ENCODE measurements around the gene ATXN2L.

ATXN2L gene

GRCh38 chr16:28844226-28844885, 21.6 kb downstream of the ATXN2L start:
- Histone ChIP-seq H3K9me3 (ENCODE audit: low read depth, low read length) (no peaks in the 10 kb centered on the region), H3K27ac (no peak overlapping the region), H3K36me3 (ENCODE audit: insufficient read depth, low read length) (peaks cover 35% of the 10 kb centered on the region), H3K4me3 (no peak overlapping the region), H3K9ac (ENCODE audit: insufficient read length) (no peak overlapping the region)
- DNase-seq (ENCODE audit: low read depth, low spot score), result no peak
- TF ChIP-seq FOXP2 (optimal IDR thresholded peaks at IDR 0.05; ENCODE audit: control extremely low read depth, extremely low read length, insufficient read depth) (no peak), POLR2AphosphoS5 (IDR thresholded peaks at IDR 0.05; ENCODE audit: borderline replicate concordance, low read depth, low read length) (no peak), EZH2 (IDR thresholded peaks at IDR 0.05) (no peak)

- peaks cover 35% of the 10 kb centered on the region for H3K36me3 ChIP-seq (ENCODE audit: insufficient read depth, low read length)
- TF ChIP-seq EZH2 (IDR thresholded peaks at IDR 0.05) (no peak), FOXP2 (optimal IDR thresholded peaks at IDR 0.05; ENCODE audit: control extremely low read depth, extremely low read length, insufficient read depth) (no peak), POLR2AphosphoS5 (IDR thresholded peaks at IDR 0.05; ENCODE audit: borderline replicate concordance, low read depth, low read length) (no peak)
- no peak overlapping the region for H3K27ac ChIP-seq
- H3K4me3 ChIP-seq, result peak overlapping the region; percentile 97
- no peak for DNase-seq (ENCODE audit: low read depth, low spot score)
- H3K9ac ChIP-seq (ENCODE audit: insufficient read length), result peak overlapping the region; percentile 98
- no peaks in the 10 kb centered on the region for H3K9me3 ChIP-seq (ENCODE audit: low read depth, low read length)
These were observed 22.5 kb downstream of the ATXN2L start for GRCh38 chr16:28845293-28845692.

GRCh38 chr16:28845761-28846079, 22.9 kb downstream of the ATXN2L start:
- Histone ChIP-seq H3K4me3 (peak overlapping the region; percentile 97), H3K27ac (peak overlapping the region; percentile 64), H3K9me3 (ENCODE audit: low read depth, low read length) (no peaks in the 10 kb centered on the region), H3K9ac (ENCODE audit: insufficient read length) (peak overlapping the region; percentile 98), H3K36me3 (ENCODE audit: insufficient read depth, low read length) (peaks cover 35% of the 10 kb centered on the region)
- TF ChIP-seq POLR2AphosphoS5 (IDR thresholded peaks at IDR 0.05; ENCODE audit: borderline replicate concordance, low read depth, low read length) (no peak), FOXP2 (optimal IDR thresholded peaks at IDR 0.05; ENCODE audit: control extremely low read depth, extremely low read length, insufficient read depth) (no peak), EZH2 (IDR thresholded peaks at IDR 0.05) (no peak)
- DNase-seq (ENCODE audit: low read depth, low spot score), result no peak

GRCh38 chr16:28846080-28846932, 23.5 kb downstream of the ATXN2L start, which contains the start of gene TUFM:
TSS of gene TUFM (minus strand) at chr16:28846348. CDS start at chr16:28846269, 79 bp downstream.
- peak within 1 kb of the TSS; percentile 97 for H3K4me3 ChIP-seq
- H3K9ac ChIP-seq (ENCODE audit: insufficient read length), result peak within 1 kb of the TSS; percentile 98
- H3K9me3 ChIP-seq (ENCODE audit: low read depth, low read length), result no peaks in the 10 kb centered on the region
- TF ChIP-seq POLR2AphosphoS5 (IDR thresholded peaks at IDR 0.05; ENCODE audit: borderline replicate concordance, low read depth, low read length) (peak; percentile 84), FOXP2 (optimal IDR thresholded peaks at IDR 0.05; ENCODE audit: control extremely low read depth, extremely low read length, insufficient read depth) (peak; percentile 87), EZH2 (IDR thresholded peaks at IDR 0.05) (no peak)
- DNase-seq (ENCODE audit: low read depth, low spot score), result peak; percentile 90
- H3K27ac ChIP-seq, result peak within 1 kb of the TSS; percentile 64
- H3K36me3 ChIP-seq (ENCODE audit: insufficient read depth, low read length), result peaks cover 35% of the 10 kb centered on the region

- Histone ChIP-seq H3K27ac (0 out of 2 replicates have a peak overlapping the region, but pooled peaks have one; percentile 35), H3K4me3 (peak overlapping the region; percentile 97), H3K9ac (ENCODE audit: insufficient read length) (peak overlapping the region; percentile 92), H3K9me3 (ENCODE audit: low read depth, low read length) (no peaks in the 10 kb centered on the region), H3K36me3 (ENCODE audit: insufficient read depth, low read length) (peaks cover 33% of the 10 kb centered on the region)
- TF ChIP-seq FOXP2 (optimal IDR thresholded peaks at IDR 0.05; ENCODE audit: control extremely low read depth, extremely low read length, insufficient read depth) (no peak), EZH2 (IDR thresholded peaks at IDR 0.05) (no peak), POLR2AphosphoS5 (IDR thresholded peaks at IDR 0.05; ENCODE audit: borderline replicate concordance, low read depth, low read length) (no peak)
- no peak for DNase-seq (ENCODE audit: low read depth, low spot score)
These were observed 24.1 kb downstream of the ATXN2L start for GRCh38 chr16:28846933-28847273.

- no peak for DNase-seq (ENCODE audit: low read depth, low spot score)
- H3K4me3 ChIP-seq, result no peak overlapping the region
- H3K9ac ChIP-seq (ENCODE audit: insufficient read length), result no peak overlapping the region
- H3K36me3 ChIP-seq (ENCODE audit: insufficient read depth, low read length), result no peaks in the 10 kb centered on the region
- no peaks in the 10 kb centered on the region for H3K9me3 ChIP-seq (ENCODE audit: low read depth, low read length)
- TF ChIP-seq EZH2 (IDR thresholded peaks at IDR 0.05) (no peak), POLR2AphosphoS5 (IDR thresholded peaks at IDR 0.05; ENCODE audit: borderline replicate concordance, low read depth, low read length) (no peak), FOXP2 (optimal IDR thresholded peaks at IDR 0.05; ENCODE audit: control extremely low read depth, extremely low read length, insufficient read depth) (no peak)
- no peak overlapping the region for H3K27ac ChIP-seq
These were observed 35.6 kb downstream of the ATXN2L start for GRCh38 chr16:28858421-28858820.

GRCh38 chr16:28859326-28859725, 36.5 kb downstream of the ATXN2L start:
- no peak overlapping the region for H3K4me3 ChIP-seq
- no peaks in the 10 kb centered on the region for H3K36me3 ChIP-seq (ENCODE audit: insufficient read depth, low read length)
- DNase-seq (ENCODE audit: low read depth, low spot score), result no peak
- H3K9me3 ChIP-seq (ENCODE audit: low read depth, low read length), result no peaks in the 10 kb centered on the region
- H3K9ac ChIP-seq (ENCODE audit: insufficient read length), result no peak overlapping the region
- H3K27ac ChIP-seq, result no peak overlapping the region
- no peak for TF ChIP-seq EZH2 (IDR thresholded peaks at IDR 0.05)
- TF ChIP-seq FOXP2 (optimal IDR thresholded peaks at IDR 0.05; ENCODE audit: control extremely low read depth, extremely low read length, insufficient read depth), result no peak
- TF ChIP-seq POLR2AphosphoS5 (IDR thresholded peaks at IDR 0.05; ENCODE audit: borderline replicate concordance, low read depth, low read length), result no peak

Data from SK-N-MC (cell line).